Measurements from ENCODE around the gene ETV3. TPM values are rescaled to one million over a fixed set of nuclear protein-coding genes. Genes with fewer than 3 reads are reported as not detected.

ETV3 gene
- total RNA-seq, 1 experiment from 2014 or later: 36.3 TPM

DNA sequence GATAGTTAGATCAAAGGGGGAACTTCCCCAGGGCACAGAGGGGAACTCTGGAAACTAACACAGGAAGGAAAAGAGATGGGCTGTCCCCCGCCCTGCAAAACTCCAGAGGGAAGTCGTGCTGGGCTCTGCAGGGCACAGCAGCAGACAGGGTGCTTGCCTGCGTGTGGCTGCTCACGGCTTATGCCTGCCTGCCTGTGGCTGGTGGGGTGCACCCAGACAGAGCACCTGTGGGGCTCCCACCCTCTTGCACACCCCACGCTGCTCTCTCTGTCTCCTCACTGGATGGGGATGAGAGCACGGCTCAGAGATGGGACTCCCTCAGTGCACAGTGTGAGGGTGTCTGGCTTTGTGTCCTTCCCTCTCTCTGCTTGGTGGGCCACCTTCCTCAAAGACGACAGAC is 25.1 kb downstream of the ETV3 start:
- peaks cover 22% of the 10 kb centered on the region; the same call in 1 of the 2 replicates for H3K4me1 ChIP-seq (ENCODE audit: insufficient read depth, low read length)
- Mint-ChIP-seq H3K36me3 (ENCODE audit: insufficient read depth in 1 of 3, low read depth in 3 of 3) (no peaks in the 10 kb centered on the region), H3K9me3 (no peaks in the 10 kb centered on the region), H3K27me3 (ENCODE audit: low read depth) (peaks cover 23% of the 10 kb centered on the region), H3K4me1 (peaks cover 75 to 82% of the 10 kb centered on the region in 2 experiments), H3K27ac (peak overlapping the region; percentile 70 to 92 (median 89); a peak in 4 of 7 replicates), H3K4me3 (peak overlapping the region in 1 of 2 experiments; percentile 23; a peak in 1 of 5 replicates)
- no peak overlapping the region for H2BK120ac ChIP-seq (ENCODE audit: low read depth, low read length, poor library complexity, severe bottlenecking)
- H3T11ph ChIP-seq (ENCODE audit: low read length): no peak overlapping the region
- no peak overlapping the region for H3K27ac ChIP-seq (ENCODE audit: insufficient read length, low read depth, low read length)
- no peaks in the 10 kb centered on the region for H3K9me3 ChIP-seq (ENCODE audit: control insufficient read depth, low read depth, low read length)
- H3K27me3 ChIP-seq (ENCODE audit: insufficient read depth, low read length): no peaks in the 10 kb centered on the region; the same call in 1 of the 2 replicates
- H4K91ac ChIP-seq (ENCODE audit: insufficient read length, low read depth, low read length): no peak overlapping the region
- no peak overlapping the region for H2AFZ ChIP-seq (ENCODE audit: low read length)
- H3K79me2 ChIP-seq (ENCODE audit: insufficient read depth, low read length): no peaks in the 10 kb centered on the region
- no peak overlapping the region for H3K4me2 ChIP-seq (ENCODE audit: insufficient read depth, insufficient read length, low read length)
- no peaks in the 10 kb centered on the region for H3K79me1 ChIP-seq (ENCODE audit: insufficient read depth, low read depth, low read length, poor library complexity, severe bottlenecking)
- DNase-seq: peak; percentile 38
- H3K56ac ChIP-seq (ENCODE audit: insufficient read length, low read depth, low read length): no peak overlapping the region
- no peak overlapping the region for H2AK5ac ChIP-seq (ENCODE audit: insufficient read length, low read length)
- no peak overlapping the region for H2BK15ac ChIP-seq (ENCODE audit: low read depth, low read length)
- no CpG with 5 or more reads among the region's 7 CpGs for WGBS (ENCODE audit: extremely low coverage, insufficient read length, low lambda C conversion rate)
- no peak overlapping the region for H3K14ac ChIP-seq (ENCODE audit: insufficient read depth, low read length)
- H2BK5ac ChIP-seq (ENCODE audit: insufficient read length, low read length): no peak overlapping the region
- H3K23me2 ChIP-seq (ENCODE audit: insufficient read length, low read depth, low read length, poor library complexity, severe bottlenecking): no peaks in the 10 kb centered on the region
- H3K4ac ChIP-seq (ENCODE audit: low read depth, low read length): no peak overlapping the region
- H4K5ac ChIP-seq (ENCODE audit: insufficient read length, low read depth, low read length): no peak overlapping the region
- no peaks in the 10 kb centered on the region for H4K20me1 ChIP-seq (ENCODE audit: control insufficient read depth, insufficient read depth, insufficient read length)
- TF ChIP-seq, protein P1, sequence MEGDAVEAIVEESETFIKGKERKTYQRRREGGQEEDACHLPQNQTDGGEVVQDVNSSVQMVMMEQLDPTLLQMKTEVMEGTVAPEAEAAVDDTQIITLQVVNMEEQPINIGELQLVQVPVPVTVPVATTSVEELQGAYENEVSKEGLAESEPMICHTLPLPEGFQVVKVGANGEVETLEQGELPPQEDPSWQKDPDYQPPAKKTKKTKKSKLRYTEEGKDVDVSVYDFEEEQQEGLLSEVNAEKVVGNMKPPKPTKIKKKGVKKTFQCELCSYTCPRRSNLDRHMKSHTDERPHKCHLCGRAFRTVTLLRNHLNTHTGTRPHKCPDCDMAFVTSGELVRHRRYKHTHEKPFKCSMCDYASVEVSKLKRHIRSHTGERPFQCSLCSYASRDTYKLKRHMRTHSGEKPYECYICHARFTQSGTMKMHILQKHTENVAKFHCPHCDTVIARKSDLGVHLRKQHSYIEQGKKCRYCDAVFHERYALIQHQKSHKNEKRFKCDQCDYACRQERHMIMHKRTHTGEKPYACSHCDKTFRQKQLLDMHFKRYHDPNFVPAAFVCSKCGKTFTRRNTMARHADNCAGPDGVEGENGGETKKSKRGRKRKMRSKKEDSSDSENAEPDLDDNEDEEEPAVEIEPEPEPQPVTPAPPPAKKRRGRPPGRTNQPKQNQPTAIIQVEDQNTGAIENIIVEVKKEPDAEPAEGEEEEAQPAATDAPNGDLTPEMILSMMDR (conservative IDR thresholded peaks at IDR 0.05): no peak
- no peak overlapping the region for H3K23ac ChIP-seq (ENCODE audit: insufficient read length, low read depth, low read length)
- no peak overlapping the region for H4K8ac ChIP-seq (replicated peaks; ENCODE audit: insufficient read length, low read depth, low read length)
- no peak overlapping the region for H3K9ac ChIP-seq (ENCODE audit: extremely low read depth, insufficient read length, low read length)
- no peak overlapping the region for H2BK12ac ChIP-seq (ENCODE audit: insufficient read length, low read depth, low read length)
- H3K18ac ChIP-seq (ENCODE audit: insufficient read length, low read depth, low read length): no peak overlapping the region
- no peak overlapping the region for H2BK20ac ChIP-seq (ENCODE audit: low read depth, low read length, poor library complexity, severe bottlenecking)
